Measurements from ENCODE around the gene SEL1L3. TPM values are rescaled to one million over a fixed set of nuclear protein-coding genes. Genes with fewer than 3 reads are reported as not detected.

The SEL1L3 gene
- polyA plus RNA-seq, 1 of the 3 experiments (the other 2 are of a cell fraction), result 2.2 TPM

- Histone ChIP-seq H3K27me3 (ENCODE audit: insufficient read depth) (no peaks in the 10 kb centered on the region), H3K27ac (ENCODE audit: low read depth in 2 of 2, low read length in 1 of 2) (no peak overlapping the region), H4K20me1 (ENCODE audit: insufficient read depth) (no peaks in the 10 kb centered on the region), H3K4me2 (no peak overlapping the region), H3K79me2 (ENCODE audit: insufficient read depth) (no peaks in the 10 kb centered on the region), H3K9me3 (no peaks in the 10 kb centered on the region), H3K36me3 (replicated peaks in 1 of 2; ENCODE audit: control insufficient read depth in 1 of 2, insufficient read depth in 2 of 2, low read length in 1 of 2) (no peaks in the 10 kb centered on the region), H3K4me1 (ENCODE audit: control insufficient read depth in 1 of 2, insufficient read depth in 2 of 2, low read depth in 1 of 2, low read length in 1 of 2) (no peaks in the 10 kb centered on the region), H3K4me3 (ENCODE audit: low read depth in 2 of 2, low read length in 1 of 2) (no peak overlapping the region), H3F3A (replicated peaks; ENCODE audit: insufficient read depth) (no peaks in the 10 kb centered on the region), H3K9me2 (no peaks in the 10 kb centered on the region), H2AFZ (ENCODE audit: low read depth) (no peak overlapping the region), H3K9ac (no peak overlapping the region)
- no peak for DNase-seq
- WGBS (ENCODE audit: low lambda C conversion rate), result 80% methylated on average over 4 of the region's 4 CpGs
- ChIA-PET CTCF (interaction anchor here (1.2 to 1.3 kb wide), 2 partner anchors 9 to 60 kb away, joined by 3 read pairs; no protein-coding TSS in a partner anchor), POLR2A (no interaction called here)
- no peak for TF ChIP-seq NFIC (IDR thresholded peaks at IDR 0.05; ENCODE audit: borderline replicate concordance)
- TF ChIP-seq, protein P1, sequence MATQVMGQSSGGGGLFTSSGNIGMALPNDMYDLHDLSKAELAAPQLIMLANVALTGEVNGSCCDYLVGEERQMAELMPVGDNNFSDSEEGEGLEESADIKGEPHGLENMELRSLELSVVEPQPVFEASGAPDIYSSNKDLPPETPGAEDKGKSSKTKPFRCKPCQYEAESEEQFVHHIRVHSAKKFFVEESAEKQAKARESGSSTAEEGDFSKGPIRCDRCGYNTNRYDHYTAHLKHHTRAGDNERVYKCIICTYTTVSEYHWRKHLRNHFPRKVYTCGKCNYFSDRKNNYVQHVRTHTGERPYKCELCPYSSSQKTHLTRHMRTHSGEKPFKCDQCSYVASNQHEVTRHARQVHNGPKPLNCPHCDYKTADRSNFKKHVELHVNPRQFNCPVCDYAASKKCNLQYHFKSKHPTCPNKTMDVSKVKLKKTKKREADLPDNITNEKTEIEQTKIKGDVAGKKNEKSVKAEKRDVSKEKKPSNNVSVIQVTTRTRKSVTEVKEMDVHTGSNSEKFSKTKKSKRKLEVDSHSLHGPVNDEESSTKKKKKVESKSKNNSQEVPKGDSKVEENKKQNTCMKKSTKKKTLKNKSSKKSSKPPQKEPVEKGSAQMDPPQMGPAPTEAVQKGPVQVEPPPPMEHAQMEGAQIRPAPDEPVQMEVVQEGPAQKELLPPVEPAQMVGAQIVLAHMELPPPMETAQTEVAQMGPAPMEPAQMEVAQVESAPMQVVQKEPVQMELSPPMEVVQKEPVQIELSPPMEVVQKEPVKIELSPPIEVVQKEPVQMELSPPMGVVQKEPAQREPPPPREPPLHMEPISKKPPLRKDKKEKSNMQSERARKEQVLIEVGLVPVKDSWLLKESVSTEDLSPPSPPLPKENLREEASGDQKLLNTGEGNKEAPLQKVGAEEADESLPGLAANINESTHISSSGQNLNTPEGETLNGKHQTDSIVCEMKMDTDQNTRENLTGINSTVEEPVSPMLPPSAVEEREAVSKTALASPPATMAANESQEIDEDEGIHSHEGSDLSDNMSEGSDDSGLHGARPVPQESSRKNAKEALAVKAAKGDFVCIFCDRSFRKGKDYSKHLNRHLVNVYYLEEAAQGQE (IDR thresholded peaks at IDR 0.05; ENCODE audit: low read depth, low read length), result no peak
- no peak for TF ChIP-seq RAD21 (IDR thresholded peaks at IDR 0.05; ENCODE audit: low read length)
- TF ChIP-seq MXI1 (IDR thresholded peaks at IDR 0.05; ENCODE audit: low read depth, low read length), result no peak
- TF ChIP-seq CHD2 (IDR thresholded peaks at IDR 0.05; ENCODE audit: low read length, partially characterized antibody), result no peak
Measured at GRCh38 chr4:25827897-25828296, 34.9 kb downstream of the SEL1L3 start.

DNA sequence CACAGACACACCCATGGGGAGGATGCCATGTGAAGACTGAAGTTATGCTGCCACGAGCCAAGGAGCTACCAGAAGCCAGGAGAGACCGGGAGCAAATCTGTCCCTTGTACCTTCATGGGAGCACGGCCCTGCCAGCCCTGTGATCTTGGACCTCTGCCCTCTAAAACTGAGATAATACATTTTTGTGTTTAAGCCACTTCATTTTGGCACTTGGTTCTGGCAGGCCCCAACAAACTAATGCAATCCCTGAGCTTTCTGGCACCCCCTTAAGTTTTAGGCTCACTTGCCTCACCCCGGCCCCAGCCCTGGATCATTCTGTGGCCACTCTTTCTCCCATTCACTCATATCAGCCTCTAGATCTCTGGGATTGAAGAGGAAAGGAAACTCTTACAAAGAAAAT, 35.4 kb downstream of the SEL1L3 start:
- Histone ChIP-seq H3K9me2 (no peaks in the 10 kb centered on the region), H3K9me3 (no peaks in the 10 kb centered on the region), H3K4me1 (ENCODE audit: control insufficient read depth in 1 of 2, insufficient read depth in 2 of 2, low read depth in 1 of 2, low read length in 1 of 2) (no peaks in the 10 kb centered on the region), H3K36me3 (replicated peaks in 1 of 2; ENCODE audit: control insufficient read depth in 1 of 2, insufficient read depth in 2 of 2, low read length in 1 of 2) (no peaks in the 10 kb centered on the region), H3K27ac (ENCODE audit: low read depth in 2 of 2, low read length in 1 of 2) (no peak overlapping the region), H3K4me2 (no peak overlapping the region), H3K27me3 (ENCODE audit: insufficient read depth) (no peaks in the 10 kb centered on the region), H3K9ac (no peak overlapping the region), H4K20me1 (ENCODE audit: insufficient read depth) (no peaks in the 10 kb centered on the region), H3K4me3 (ENCODE audit: low read depth in 2 of 2, low read length in 1 of 2) (no peak overlapping the region), H3K79me2 (ENCODE audit: insufficient read depth) (no peaks in the 10 kb centered on the region), H2AFZ (ENCODE audit: low read depth) (no peak overlapping the region), H3F3A (replicated peaks; ENCODE audit: insufficient read depth) (no peaks in the 10 kb centered on the region)
- WGBS (ENCODE audit: low lambda C conversion rate), result 85% methylated on average over 4 of the region's 4 CpGs
- TF ChIP-seq, protein P2, sequence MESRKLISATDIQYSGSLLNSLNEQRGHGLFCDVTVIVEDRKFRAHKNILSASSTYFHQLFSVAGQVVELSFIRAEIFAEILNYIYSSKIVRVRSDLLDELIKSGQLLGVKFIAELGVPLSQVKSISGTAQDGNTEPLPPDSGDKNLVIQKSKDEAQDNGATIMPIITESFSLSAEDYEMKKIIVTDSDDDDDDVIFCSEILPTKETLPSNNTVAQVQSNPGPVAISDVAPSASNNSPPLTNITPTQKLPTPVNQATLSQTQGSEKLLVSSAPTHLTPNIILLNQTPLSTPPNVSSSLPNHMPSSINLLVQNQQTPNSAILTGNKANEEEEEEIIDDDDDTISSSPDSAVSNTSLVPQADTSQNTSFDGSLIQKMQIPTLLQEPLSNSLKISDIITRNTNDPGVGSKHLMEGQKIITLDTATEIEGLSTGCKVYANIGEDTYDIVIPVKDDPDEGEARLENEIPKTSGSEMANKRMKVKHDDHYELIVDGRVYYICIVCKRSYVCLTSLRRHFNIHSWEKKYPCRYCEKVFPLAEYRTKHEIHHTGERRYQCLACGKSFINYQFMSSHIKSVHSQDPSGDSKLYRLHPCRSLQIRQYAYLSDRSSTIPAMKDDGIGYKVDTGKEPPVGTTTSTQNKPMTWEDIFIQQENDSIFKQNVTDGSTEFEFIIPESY (IDR thresholded peaks at IDR 0.05; ENCODE audit: borderline replicate concordance, low read depth), result no peak
- TF ChIP-seq TCF12 (IDR thresholded peaks at IDR 0.05) (no peak), ELF1 (IDR thresholded peaks at IDR 0.05) (no peak), EZH2phosphoT487 (IDR thresholded peaks at IDR 0.05; ENCODE audit: borderline replicate concordance, low read depth) (no peak), GABPA (IDR thresholded peaks at IDR 0.05; ENCODE audit: low read depth) (no peak), MEF2A (IDR thresholded peaks at IDR 0.05; ENCODE audit: borderline replicate concordance, low read depth) (no peak), RAD21 (IDR thresholded peaks at IDR 0.05; ENCODE audit: low read length) (no peak), FOSL2 (IDR thresholded peaks at IDR 0.05; ENCODE audit: borderline replicate concordance, low read depth) (no peak), CHD2 (IDR thresholded peaks at IDR 0.05; ENCODE audit: low read length, partially characterized antibody) (no peak), SMC3 (IDR thresholded peaks at IDR 0.05; ENCODE audit: low read depth, low read length) (no peak), RFX5 (IDR thresholded peaks at IDR 0.05; ENCODE audit: low read length) (no peak), NRF1 (IDR thresholded peaks at IDR 0.05; ENCODE audit: low read depth, low read length) (no peak), GATA2 (CRISPR knock-in tag; IDR thresholded peaks at IDR 0.05) (no peak), FOXJ3 (CRISPR knock-in tag; IDR thresholded peaks at IDR 0.05) (no peak), YY1 (IDR thresholded peaks at IDR 0.05; ENCODE audit: low read depth) (no peak), JUND (IDR thresholded peaks at IDR 0.05) (no peak), RCOR1 (IDR thresholded peaks at IDR 0.05; ENCODE audit: low read length) (no peak), USF2 (IDR thresholded peaks at IDR 0.05; ENCODE audit: borderline replicate concordance, low read depth, low read length) (no peak), TAF1 (IDR thresholded peaks at IDR 0.05; ENCODE audit: borderline replicate concordance, low read depth, low read length) (no peak)
- no peak for DNase-seq
- POLR2A ChIA-PET, result no interaction called here
- CTCF ChIA-PET, result interaction anchor here (1.2 to 1.3 kb wide), 2 partner anchors 10 to 59 kb away, joined by 3 read pairs; no protein-coding TSS in a partner anchor
